ENCODE data around the gene ZNF414.

Gene ZNF414

GRCh38 chr19:8498295-8498694 lies 15.7 kb downstream of the ZNF414 start:
- DNase-seq (ENCODE audit: extremely low spot score, insufficient read length, low read depth) (no peak), FAIRE-seq (no peak)

DNA sequence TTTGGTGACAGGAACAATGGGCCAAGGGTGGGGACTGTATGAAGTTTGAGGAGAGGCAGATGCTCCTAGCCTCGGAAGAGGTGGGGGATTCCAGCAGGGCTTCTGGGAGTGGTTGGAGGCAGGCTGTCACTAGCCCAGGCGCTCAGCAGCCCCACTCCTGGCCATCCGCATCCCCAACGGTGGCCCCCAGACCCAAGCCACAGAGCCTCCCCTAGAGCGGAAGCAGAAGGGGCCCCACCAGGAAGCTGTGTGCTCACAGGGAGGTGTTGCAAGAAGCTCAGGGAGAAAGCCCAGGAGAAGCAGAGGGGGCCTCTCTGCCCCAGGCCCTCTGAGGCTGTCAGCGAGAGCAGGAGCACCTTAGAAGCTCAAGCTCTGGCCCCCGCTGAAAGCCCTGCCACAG lies 19.8 kb downstream of the ZNF414 start:
- no peak for FAIRE-seq
- DNase-seq (ENCODE audit: extremely low spot score, insufficient read length, low read depth): no peak

- no peak for FAIRE-seq
- no peak for DNase-seq (ENCODE audit: extremely low spot score, insufficient read length, low read depth)
Measured at GRCh38 chr19:8491574-8491973, 22.4 kb downstream of the ZNF414 start.

GRCh38 chr19:8490873-8491272 lies 23.1 kb downstream of the ZNF414 start:
- DNase-seq (ENCODE audit: extremely low spot score, insufficient read length, low read depth) (no peak), FAIRE-seq (no peak)

DNA sequence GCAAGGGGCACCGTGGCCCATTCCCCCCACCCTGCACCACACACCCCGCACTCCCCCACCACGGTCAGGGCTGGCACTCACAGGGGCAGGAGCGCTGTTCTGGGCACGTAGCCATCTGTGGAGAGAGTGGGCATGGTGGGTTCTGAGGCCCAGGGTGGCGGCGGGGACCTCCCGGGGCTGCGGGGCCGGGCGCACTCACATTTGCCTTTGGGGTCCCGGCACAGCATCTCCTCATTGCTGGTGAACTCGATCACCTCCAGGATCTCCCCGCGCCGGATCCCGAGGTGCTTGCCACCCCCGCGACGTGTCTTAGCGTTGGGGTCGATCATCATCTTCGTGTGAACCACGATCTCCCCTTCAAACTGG lies 23.6 kb downstream of the ZNF414 start:
- DNase-seq (ENCODE audit: extremely low spot score, insufficient read length, low read depth): no peak
- no peak for FAIRE-seq

GRCh38 chr19:8489561-8490394 lies 24.2 kb downstream of the ZNF414 start:
- no peak for DNase-seq (ENCODE audit: extremely low spot score, insufficient read length, low read depth)
- no peak for FAIRE-seq

GRCh38 chr19:8488365-8488764 lies 25.6 kb downstream of the ZNF414 start:
- DNase-seq (ENCODE audit: extremely low spot score, insufficient read length, low read depth) (no peak), FAIRE-seq (no peak)

- no peak for DNase-seq (ENCODE audit: extremely low spot score, insufficient read length, low read depth)
- peak; percentile 89 for FAIRE-seq
Measured at GRCh38 chr19:8487137-8487851, 26.7 kb downstream of the ZNF414 start.

GRCh38 chr19:8486661-8487136 lies 27.3 kb downstream of the ZNF414 start:
- no peak for FAIRE-seq
- DNase-seq (ENCODE audit: extremely low spot score, insufficient read length, low read depth): no peak

GRCh38 chr19:8485561-8486371 lies 28.2 kb downstream of the ZNF414 start:
- FAIRE-seq (no peak), DNase-seq (ENCODE audit: extremely low spot score, insufficient read length, low read depth) (no peak)

DNA sequence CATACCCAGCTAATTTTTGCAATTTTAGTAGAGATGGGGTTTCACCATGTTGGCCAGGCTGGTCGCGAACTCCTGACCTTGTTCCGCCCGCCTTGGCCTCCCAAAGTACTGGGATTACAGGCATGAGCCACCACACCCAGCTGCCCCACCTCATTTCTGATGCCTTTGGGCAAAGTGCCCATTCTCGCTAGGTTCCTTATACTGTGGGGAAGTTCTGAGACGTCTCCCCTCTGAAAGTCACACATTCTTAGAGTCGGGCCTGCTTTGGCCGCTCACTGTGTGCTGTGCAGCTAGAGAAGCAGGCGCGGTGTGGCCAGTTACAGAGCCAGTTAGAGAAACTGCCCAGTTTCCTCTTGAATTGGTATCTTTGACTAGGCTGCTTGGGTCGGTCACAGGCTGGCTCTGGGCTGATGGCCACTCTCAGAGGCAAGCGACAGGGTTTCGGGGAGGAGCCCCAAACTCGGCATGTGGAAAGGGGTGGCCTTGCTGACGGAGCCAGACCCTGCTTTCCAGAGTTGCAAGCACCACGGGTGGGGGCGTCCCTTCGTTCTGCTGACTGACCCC lies 29.6 kb downstream of the ZNF414 start:
- no peak for FAIRE-seq
- no peak for DNase-seq (ENCODE audit: extremely low spot score, insufficient read length, low read depth)

DNA sequence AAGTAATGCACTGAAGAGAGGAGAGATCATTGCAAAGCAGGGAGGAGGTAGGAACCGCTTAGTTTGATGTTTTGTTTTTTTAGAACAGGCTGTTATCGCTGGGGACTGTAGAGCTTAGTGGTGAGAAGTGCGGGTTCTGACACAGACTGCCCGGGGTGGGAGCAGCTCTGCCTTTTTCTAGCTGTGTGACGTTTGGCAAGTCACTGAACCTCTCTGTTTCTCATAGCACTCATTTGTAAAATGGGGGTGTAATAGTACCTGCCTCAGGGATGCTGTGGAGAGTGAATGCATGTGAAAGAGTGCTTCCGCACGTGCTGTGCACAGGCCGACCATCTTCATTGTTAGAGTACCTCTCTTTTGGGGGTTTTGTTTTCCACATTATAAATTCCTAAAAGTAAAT lies 30.8 kb downstream of the ZNF414 start:
- DNase-seq (ENCODE audit: extremely low spot score, insufficient read length, low read depth) (no peak), FAIRE-seq (no peak)

DNA sequence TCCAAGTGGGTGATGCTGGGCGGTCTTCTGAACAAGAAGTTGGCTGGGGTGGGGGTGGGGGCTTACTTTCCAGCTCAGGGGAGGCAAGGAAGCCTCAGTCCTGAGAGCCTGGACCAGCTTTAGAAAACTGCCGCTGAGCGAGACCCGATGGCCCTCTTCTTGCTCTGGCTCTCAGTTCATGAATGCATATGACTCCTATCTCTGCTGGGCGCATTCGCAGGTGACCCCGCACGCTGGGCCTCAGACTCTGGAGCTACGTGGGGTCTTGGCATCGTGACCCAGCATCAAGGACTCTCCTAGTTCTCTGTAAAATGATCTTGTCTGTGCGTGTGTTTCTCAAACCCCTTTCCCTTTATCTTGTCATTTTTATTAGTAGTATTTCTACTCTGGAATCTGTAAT lies 31.3 kb downstream of the ZNF414 start:
- DNase-seq (ENCODE audit: extremely low spot score, insufficient read length, low read depth) (no peak), FAIRE-seq (no peak)

- DNase-seq (ENCODE audit: extremely low spot score, insufficient read length, low read depth) (no peak), FAIRE-seq (no peak)
Measured at GRCh38 chr19:8481616-8482015, 32.4 kb downstream of the ZNF414 start.

- FAIRE-seq (no peak), DNase-seq (ENCODE audit: extremely low spot score, insufficient read length, low read depth) (no peak)
Measured at GRCh38 chr19:8481201-8481600, 32.8 kb downstream of the ZNF414 start.

GRCh38 chr19:8478598-8478997 lies 35.4 kb downstream of the ZNF414 start:
- DNase-seq (ENCODE audit: extremely low spot score, insufficient read length, low read depth) (no peak), FAIRE-seq (no peak)

GRCh38 chr19:8477889-8478288 lies 36.1 kb downstream of the ZNF414 start:
- FAIRE-seq (no peak), DNase-seq (ENCODE audit: extremely low spot score, insufficient read length, low read depth) (no peak)

- no peak for DNase-seq (ENCODE audit: extremely low spot score, insufficient read length, low read depth)
- FAIRE-seq: no peak
Measured at GRCh38 chr19:8476524-8476923, 37.4 kb downstream of the ZNF414 start.

DNA sequence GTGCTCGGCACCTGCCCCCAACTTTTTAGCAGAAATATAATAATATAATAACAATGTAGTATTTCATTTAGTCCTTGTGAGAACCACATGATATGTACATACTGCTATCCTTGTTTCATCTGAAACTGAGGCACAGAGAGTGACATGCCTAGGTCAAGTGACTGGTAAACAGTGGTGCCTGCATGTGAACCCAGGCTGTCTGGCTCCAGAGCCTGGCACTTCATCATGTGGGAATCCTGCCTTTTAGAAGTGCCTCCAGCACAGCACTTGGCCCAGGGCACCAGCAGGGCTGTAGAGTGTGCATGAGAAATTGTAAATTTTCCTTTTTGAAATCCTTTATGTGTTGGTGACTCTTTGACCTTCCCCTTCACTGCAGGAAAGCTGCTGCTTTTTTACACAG lies 39.0 kb downstream of the ZNF414 start:
- FAIRE-seq (no peak), DNase-seq (ENCODE audit: extremely low spot score, insufficient read length, low read depth) (no peak)

Data from GM18507 (cell line).